Astrocyte (in vitro differentiated cells and primary cell): ENCODE measurements around the gene IL17RD. TPM values are rescaled to one million over a fixed set of nuclear protein-coding genes. Genes with fewer than 3 reads are reported as not detected.

Experiments
- DNase-seq: peaks from one replicate; pipeline ENCODE4 v3.0.0-alpha.2; 2010; ENCODE audit warnings: low read depth
- FAIRE-seq: peaks from 2 replicates; lab custom pipeline; 2011; peaks lifted over from hg19 to GRCh38; lab: Jason Lieb, UNC
- H2AFZ ChIP-seq: 2 replicates; pipeline ENCODE4 v1.6.0; 2012; ENCODE audit warnings: low read depth, low read length, inconsistent platforms
- H3K27ac ChIP-seq: 2 replicates; pipeline ENCODE4 v1.5.1; 2011; ENCODE audit warnings: low read depth, low read length, inconsistent platforms
- H3K27me3 ChIP-seq: 2 replicates; pipeline ENCODE4 v1.6.0; 2011; ENCODE audit warnings: low read length, inconsistent platforms; ENCODE audit not compliant: insufficient read depth
- H3K36me3 ChIP-seq: 2 replicates; pipeline ENCODE4 v1.5.1; 2011; ENCODE audit warnings: low read length, inconsistent platforms; ENCODE audit not compliant: insufficient read depth
- H3K4me1 ChIP-seq: 2 replicates; pipeline ENCODE4 v1.5.1; 2011; ENCODE audit warnings: low read length, inconsistent platforms; ENCODE audit not compliant: insufficient read depth
- H3K4me2 ChIP-seq: 2 replicates; pipeline ENCODE4 v1.6.0; 2012; ENCODE audit warnings: low read length, inconsistent platforms
- H3K4me3 ChIP-seq: 2 replicates; pipeline ENCODE4 v1.5.1; 2011; ENCODE audit warnings: low read depth, mild to moderate bottlenecking, low read length, inconsistent platforms; ENCODE audit not compliant: insufficient read depth
- H3K79me2 ChIP-seq: 2 replicates; pipeline ENCODE4 v1.6.0; 2012; ENCODE audit warnings: mild to moderate bottlenecking, low read length, inconsistent platforms; ENCODE audit not compliant: insufficient read depth
- H3K9ac ChIP-seq: 2 replicates; pipeline ENCODE4 v1.6.0; 2012; ENCODE audit warnings: mild to moderate bottlenecking, low read length, inconsistent platforms
- H3K9me3 ChIP-seq: 2 replicates; pipeline ENCODE4 v1.5.1; 2012; ENCODE audit warnings: low read depth, mild to moderate bottlenecking, low read length, inconsistent platforms; ENCODE audit not compliant: insufficient read depth
- H4K20me1 ChIP-seq: 2 replicates; pipeline ENCODE4 v1.6.0; 2012; ENCODE audit warnings: low read length, inconsistent platforms; ENCODE audit not compliant: insufficient read depth
- H3K27ac Mint-ChIP-seq: one replicate; pipeline ENCODE4 v1.8.0; 2021; ENCODE audit warnings: mild to moderate bottlenecking, mixed read lengths; ENCODE audit not compliant: unreplicated experiment
- H3K27me3 Mint-ChIP-seq: one replicate; pipeline ENCODE4 v1.8.0; 2021; ENCODE audit warnings: low read depth, mixed read lengths; ENCODE audit not compliant: unreplicated experiment
- H3K36me3 Mint-ChIP-seq: one replicate; pipeline ENCODE4 v1.8.0; 2021; ENCODE audit warnings: low read depth, mixed read lengths; ENCODE audit not compliant: unreplicated experiment
- H3K4me1 Mint-ChIP-seq: one replicate; pipeline ENCODE4 v1.8.0; 2021; ENCODE audit warnings: low read depth, mixed read lengths; ENCODE audit not compliant: unreplicated experiment
- H3K4me3 Mint-ChIP-seq: one replicate; pipeline ENCODE4 v1.8.0; 2021; ENCODE audit warnings: mild to moderate bottlenecking, moderate library complexity, mixed read lengths; ENCODE audit not compliant: unreplicated experiment
- H3K9me3 Mint-ChIP-seq: one replicate; pipeline ENCODE4 v1.8.0; 2021; ENCODE audit warnings: mild to moderate bottlenecking, mixed read lengths; ENCODE audit not compliant: unreplicated experiment
- CTCF ChIP-seq: IDR thresholded peaks from 2 replicates; pipeline ENCODE4 v1.5.1; 2011; ENCODE audit warnings: low read depth, mild to moderate bottlenecking, inconsistent platforms, low read length, moderate library complexity; ENCODE audit not compliant: insufficient read depth
- EZH2 ChIP-seq: IDR thresholded peaks from 2 replicates; pipeline ENCODE4 v1.6.1; 2012; ENCODE audit warnings: mild to moderate bottlenecking, low read length, inconsistent platforms; ENCODE audit not compliant: insufficient read depth
- total RNA-seq: library from RNA; stranded (reverse); gene quantifications from 2 replicates; pipeline ENCODE4 v1.2.1, GENCODE V29; 2021

The IL17RD gene
- total RNA-seq, 1 donor from 2014 or later = 13.0 TPM

- no peak overlapping the region for H3K4me3 Mint-ChIP-seq
- H2AFZ ChIP-seq = no peak overlapping the region
- no peak overlapping the region for H3K4me2 ChIP-seq
- H3K36me3 Mint-ChIP-seq = peaks cover 1% of the 10 kb centered on the region
- H3K9me3 ChIP-seq = no peaks in the 10 kb centered on the region
- no peak overlapping the region for H3K27ac ChIP-seq
- H3K27ac Mint-ChIP-seq = no peak overlapping the region
- peaks cover 10% of the 10 kb centered on the region for H3K4me1 Mint-ChIP-seq
- peaks cover 15% of the 10 kb centered on the region for H4K20me1 ChIP-seq
- H3K4me1 ChIP-seq = peaks cover 25% of the 10 kb centered on the region
- no peak overlapping the region for H3K4me3 ChIP-seq
- peaks cover 3% of the 10 kb centered on the region for H3K27me3 Mint-ChIP-seq
- H3K79me2 ChIP-seq = peaks cover 6% of the 10 kb centered on the region
- H3K9ac ChIP-seq = no peak overlapping the region
- no peaks in the 10 kb centered on the region for H3K9me3 Mint-ChIP-seq
- DNase-seq (no peak), FAIRE-seq (no peak)
- no peaks in the 10 kb centered on the region for H3K27me3 ChIP-seq
- H3K36me3 ChIP-seq = no peaks in the 10 kb centered on the region
- no peak for TF ChIP-seq CTCF
- TF ChIP-seq EZH2 = no peak
Observed at GRCh38 chr3:57147071-57147470, 18.1 kb downstream of the IL17RD start.

GRCh38 chr3:57145852-57146251 is 19.3 kb downstream of the IL17RD start:
- Histone ChIP-seq H3K4me2 (no peak overlapping the region), H3K79me2 (peaks cover 6% of the 10 kb centered on the region), H3K27me3 (no peaks in the 10 kb centered on the region), H3K4me1 (peaks cover 15% of the 10 kb centered on the region), H3K36me3 (no peaks in the 10 kb centered on the region), H3K27ac (no peak overlapping the region), H2AFZ (no peak overlapping the region), H3K9ac (no peak overlapping the region), H4K20me1 (peaks cover 15% of the 10 kb centered on the region), H3K4me3 (no peak overlapping the region), H3K9me3 (no peaks in the 10 kb centered on the region)
- Mint-ChIP-seq H3K9me3 (no peaks in the 10 kb centered on the region), H3K27ac (no peak overlapping the region), H3K36me3 (peaks cover 1% of the 10 kb centered on the region), H3K4me3 (no peak overlapping the region), H3K27me3 (peaks cover 3% of the 10 kb centered on the region), H3K4me1 (peaks cover 3% of the 10 kb centered on the region)
- TF ChIP-seq EZH2 = no peak
- TF ChIP-seq CTCF = no peak
- no peak for FAIRE-seq
- no peak for DNase-seq

- Mint-ChIP-seq H3K9me3 (no peaks in the 10 kb centered on the region), H3K4me1 (no peaks in the 10 kb centered on the region), H3K4me3 (no peak overlapping the region), H3K27me3 (peaks cover 3% of the 10 kb centered on the region), H3K27ac (no peak overlapping the region), H3K36me3 (peaks cover 1% of the 10 kb centered on the region)
- peaks cover 6% of the 10 kb centered on the region for H3K4me1 ChIP-seq
- TF ChIP-seq CTCF (no peak), EZH2 (no peak)
- H3K36me3 ChIP-seq = no peaks in the 10 kb centered on the region
- H3K27me3 ChIP-seq = no peaks in the 10 kb centered on the region
- no peak overlapping the region for H3K4me3 ChIP-seq
- peaks cover 6% of the 10 kb centered on the region for H3K79me2 ChIP-seq
- no peak overlapping the region for H3K9ac ChIP-seq
- peaks cover 15% of the 10 kb centered on the region for H4K20me1 ChIP-seq
- FAIRE-seq = no peak
- H2AFZ ChIP-seq = no peak overlapping the region
- no peak overlapping the region for H3K27ac ChIP-seq
- DNase-seq = no peak
- H3K4me2 ChIP-seq = no peak overlapping the region
- H3K9me3 ChIP-seq = no peaks in the 10 kb centered on the region
Observed at GRCh38 chr3:57144952-57145351, 20.2 kb downstream of the IL17RD start.
